ENCODE measurements around the gene POU6F2.

GRCh38 chr7:39199951-39200350 is 222.2 kb downstream of the POU6F2 start:
- TF ChIP-seq CTCF (IDR thresholded peaks at IDR 0.05; ENCODE audit: low read depth, low read length, poor library complexity, severe bottlenecking) (no peak), EZH2phosphoT487 (IDR thresholded peaks at IDR 0.05; ENCODE audit: borderline replicate concordance, low read length) (no peak)

All from DOHH2 (cell line).